A549 (cell line): Measurements from ENCODE around the gene PTPRCAP.

Source experiments
- CBX2 ChIP-seq: fragments of 200-600 bp; sonication (generic); IDR thresholded peaks from 2 replicates; pipeline ENCODE4 v1.6.1; 2016; ENCODE audit warnings: low read depth, mild to moderate bottlenecking, borderline replicate concordance
- CEBPB ChIP-seq, 2 experiments: fragments of >200 bp in 1 of 2; sonication (Bioruptor Twin) in 1 of 2; formaldehyde crosslinking in 1 of 2; IDR thresholded peaks; 2 replicates each; pipeline ENCODE4 v1.6.1; 2012 to 2016
- CHD4 ChIP-seq: fragments of 200-600 bp; sonication (generic); IDR thresholded peaks from 2 replicates; pipeline ENCODE4 v1.6.1; 2016; ENCODE audit warnings: antibody characterized with exemption, mild to moderate bottlenecking, borderline replicate concordance
- SREBF2 ChIP-seq: fragments of 450-650 bp; IDR thresholded peaks from 2 replicates; pipeline ENCODE4 v1.6.1; 2014; ENCODE audit warnings: mild to moderate bottlenecking, moderate library complexity
- ZFP36 ChIP-seq: fragments of 450-650 bp; IDR thresholded peaks from 2 replicates; pipeline ENCODE4 v1.6.1; 2014; ENCODE audit warnings: borderline replicate concordance; ENCODE audit not compliant: partially characterized antibody
- TF ChIP-seq, protein P1 (sequence below): IDR thresholded peaks from 2 replicates; pipeline ENCODE4 v1.6.1; 2012
- TF ChIP-seq, protein P2 (sequence below): fragments of >200 bp; sonication (Bioruptor Twin); formaldehyde crosslinking; IDR thresholded peaks from 3 replicates; pipeline ENCODE4 v1.5.1; 2016
- TF ChIP-seq, protein P3 (sequence below): fragments of 150-350 bp; IDR thresholded peaks from 2 replicates; pipeline ENCODE4 v1.6.1; 2014; ENCODE audit warnings: low read depth, mild to moderate bottlenecking, low read length

DNA sequence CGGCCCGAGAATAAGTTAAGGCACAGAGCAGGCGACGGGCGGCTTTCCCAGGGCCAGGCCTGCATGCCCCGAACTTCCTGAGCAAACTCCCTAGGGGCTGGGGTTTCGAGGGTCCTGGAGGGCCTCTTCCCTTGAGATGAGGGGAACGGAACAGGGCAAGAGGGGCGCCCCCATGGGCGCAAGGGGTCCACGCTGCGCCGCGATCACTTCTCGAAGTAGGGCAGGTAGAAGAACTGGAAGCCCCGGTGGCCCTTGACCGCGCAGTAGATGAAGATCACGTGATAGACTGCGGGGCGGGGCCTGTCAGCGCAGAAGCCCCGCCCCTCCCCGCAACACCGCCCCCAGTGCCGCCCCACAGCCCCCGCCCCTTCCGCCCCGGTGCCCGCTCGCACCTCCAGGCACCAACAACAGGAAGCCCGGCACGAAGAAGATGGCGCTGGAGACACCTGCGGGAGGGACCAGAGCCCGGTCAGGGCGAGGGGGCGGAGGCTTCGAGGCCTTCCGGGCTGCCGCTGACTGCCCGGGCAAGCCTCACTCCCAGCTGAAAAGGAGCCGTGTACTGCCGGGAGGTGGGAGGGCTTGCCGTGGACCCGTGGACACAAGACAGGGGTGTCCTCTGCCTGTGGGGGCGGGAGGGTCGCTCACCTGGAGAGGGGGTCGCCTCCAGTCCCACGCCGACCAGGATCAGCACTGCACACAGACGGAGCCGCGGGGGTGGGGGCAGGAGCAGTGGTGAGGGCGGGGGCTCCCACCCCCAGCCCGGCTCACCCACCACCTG is 27.1 kb upstream of the PTPRCAP start:
- TF ChIP-seq, protein P1, sequence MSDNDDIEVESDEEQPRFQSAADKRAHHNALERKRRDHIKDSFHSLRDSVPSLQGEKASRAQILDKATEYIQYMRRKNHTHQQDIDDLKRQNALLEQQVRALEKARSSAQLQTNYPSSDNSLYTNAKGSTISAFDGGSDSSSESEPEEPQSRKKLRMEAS = peak; percentile 71; the same call in 1 of the 2 replicates
- no peak for TF ChIP-seq ZFP36
- no peak for TF ChIP-seq CEBPB (IDR thresholded peaks at IDR 0.05)
- TF ChIP-seq, protein P2, sequence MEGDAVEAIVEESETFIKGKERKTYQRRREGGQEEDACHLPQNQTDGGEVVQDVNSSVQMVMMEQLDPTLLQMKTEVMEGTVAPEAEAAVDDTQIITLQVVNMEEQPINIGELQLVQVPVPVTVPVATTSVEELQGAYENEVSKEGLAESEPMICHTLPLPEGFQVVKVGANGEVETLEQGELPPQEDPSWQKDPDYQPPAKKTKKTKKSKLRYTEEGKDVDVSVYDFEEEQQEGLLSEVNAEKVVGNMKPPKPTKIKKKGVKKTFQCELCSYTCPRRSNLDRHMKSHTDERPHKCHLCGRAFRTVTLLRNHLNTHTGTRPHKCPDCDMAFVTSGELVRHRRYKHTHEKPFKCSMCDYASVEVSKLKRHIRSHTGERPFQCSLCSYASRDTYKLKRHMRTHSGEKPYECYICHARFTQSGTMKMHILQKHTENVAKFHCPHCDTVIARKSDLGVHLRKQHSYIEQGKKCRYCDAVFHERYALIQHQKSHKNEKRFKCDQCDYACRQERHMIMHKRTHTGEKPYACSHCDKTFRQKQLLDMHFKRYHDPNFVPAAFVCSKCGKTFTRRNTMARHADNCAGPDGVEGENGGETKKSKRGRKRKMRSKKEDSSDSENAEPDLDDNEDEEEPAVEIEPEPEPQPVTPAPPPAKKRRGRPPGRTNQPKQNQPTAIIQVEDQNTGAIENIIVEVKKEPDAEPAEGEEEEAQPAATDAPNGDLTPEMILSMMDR = no peak
- TF ChIP-seq, protein P3, sequence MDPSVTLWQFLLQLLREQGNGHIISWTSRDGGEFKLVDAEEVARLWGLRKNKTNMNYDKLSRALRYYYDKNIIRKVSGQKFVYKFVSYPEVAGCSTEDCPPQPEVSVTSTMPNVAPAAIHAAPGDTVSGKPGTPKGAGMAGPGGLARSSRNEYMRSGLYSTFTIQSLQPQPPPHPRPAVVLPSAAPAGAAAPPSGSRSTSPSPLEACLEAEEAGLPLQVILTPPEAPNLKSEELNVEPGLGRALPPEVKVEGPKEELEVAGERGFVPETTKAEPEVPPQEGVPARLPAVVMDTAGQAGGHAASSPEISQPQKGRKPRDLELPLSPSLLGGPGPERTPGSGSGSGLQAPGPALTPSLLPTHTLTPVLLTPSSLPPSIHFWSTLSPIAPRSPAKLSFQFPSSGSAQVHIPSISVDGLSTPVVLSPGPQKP = no peak
- no peak for TF ChIP-seq CBX2
- TF ChIP-seq CHD4 = no peak
- TF ChIP-seq SREBF2 = no peak
